ENCODE data around the gene ERBB3.
A peak's percentile ranks its signal among the peaks of the same experiment; 100 is the strongest.

The ERBB3 gene

DNA sequence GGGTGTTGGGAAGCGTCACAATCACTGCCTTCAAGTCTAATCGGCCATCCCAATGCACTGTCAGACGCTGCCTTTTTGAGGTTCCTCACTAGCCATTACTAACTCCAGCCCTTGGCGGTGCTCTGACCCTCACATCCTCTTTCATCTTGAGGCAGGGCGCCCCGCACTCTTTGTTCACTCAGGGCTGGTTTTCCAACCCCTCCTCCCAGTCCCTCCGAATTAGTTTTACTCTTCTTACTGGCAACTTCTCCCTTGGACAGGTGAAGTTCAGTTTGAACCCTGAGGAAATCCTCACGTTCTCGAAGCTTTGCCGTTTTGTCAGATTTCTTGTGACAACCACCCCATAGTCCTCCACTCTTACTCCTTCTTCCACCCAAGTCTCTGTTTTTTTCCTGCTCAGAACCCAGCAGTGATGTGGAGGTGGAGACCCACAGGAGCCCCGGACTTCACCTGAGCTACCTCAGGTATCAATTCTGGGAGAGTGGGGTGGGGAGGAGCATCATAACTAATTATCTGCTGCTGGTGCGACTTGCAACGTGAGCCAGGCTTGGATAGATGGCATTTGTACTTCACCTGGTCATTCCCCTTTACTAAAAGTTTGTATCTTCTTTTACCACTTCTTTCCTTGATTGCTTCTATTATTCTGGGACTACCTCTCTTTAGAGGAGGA is 38.9 kb downstream of the ERBB3 start:
- DNase-seq (ENCODE audit: low read depth, low spot score) = no peak
- ChIA-PET CTCF (interaction anchor here (0.8 to 12.9 kb wide), 38 partner anchors 9 to 379 kb away, joined by 3 to 311 read pairs (median 4); partner anchors contain the start of genes ANKRD52, ESYT1, MYL6 and PA2G4), POLR2A (interaction anchor here (0.5 to 4.7 kb wide), 19 partner anchors 8 to 396 kb away, joined by 3 to 49 read pairs (median 5); partner anchors contain the start of genes ANKRD52, ESYT1, MYL6 and PA2G4)
- TF ChIP-seq, protein P1, sequence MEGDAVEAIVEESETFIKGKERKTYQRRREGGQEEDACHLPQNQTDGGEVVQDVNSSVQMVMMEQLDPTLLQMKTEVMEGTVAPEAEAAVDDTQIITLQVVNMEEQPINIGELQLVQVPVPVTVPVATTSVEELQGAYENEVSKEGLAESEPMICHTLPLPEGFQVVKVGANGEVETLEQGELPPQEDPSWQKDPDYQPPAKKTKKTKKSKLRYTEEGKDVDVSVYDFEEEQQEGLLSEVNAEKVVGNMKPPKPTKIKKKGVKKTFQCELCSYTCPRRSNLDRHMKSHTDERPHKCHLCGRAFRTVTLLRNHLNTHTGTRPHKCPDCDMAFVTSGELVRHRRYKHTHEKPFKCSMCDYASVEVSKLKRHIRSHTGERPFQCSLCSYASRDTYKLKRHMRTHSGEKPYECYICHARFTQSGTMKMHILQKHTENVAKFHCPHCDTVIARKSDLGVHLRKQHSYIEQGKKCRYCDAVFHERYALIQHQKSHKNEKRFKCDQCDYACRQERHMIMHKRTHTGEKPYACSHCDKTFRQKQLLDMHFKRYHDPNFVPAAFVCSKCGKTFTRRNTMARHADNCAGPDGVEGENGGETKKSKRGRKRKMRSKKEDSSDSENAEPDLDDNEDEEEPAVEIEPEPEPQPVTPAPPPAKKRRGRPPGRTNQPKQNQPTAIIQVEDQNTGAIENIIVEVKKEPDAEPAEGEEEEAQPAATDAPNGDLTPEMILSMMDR (IDR thresholded peaks at IDR 0.05; ENCODE audit: insufficient read depth, low read length, missing control alignments) = no peak
- peak overlapping the region; percentile 81 for H3K4me3 ChIP-seq (ENCODE audit: low read depth, low read length)

DNA sequence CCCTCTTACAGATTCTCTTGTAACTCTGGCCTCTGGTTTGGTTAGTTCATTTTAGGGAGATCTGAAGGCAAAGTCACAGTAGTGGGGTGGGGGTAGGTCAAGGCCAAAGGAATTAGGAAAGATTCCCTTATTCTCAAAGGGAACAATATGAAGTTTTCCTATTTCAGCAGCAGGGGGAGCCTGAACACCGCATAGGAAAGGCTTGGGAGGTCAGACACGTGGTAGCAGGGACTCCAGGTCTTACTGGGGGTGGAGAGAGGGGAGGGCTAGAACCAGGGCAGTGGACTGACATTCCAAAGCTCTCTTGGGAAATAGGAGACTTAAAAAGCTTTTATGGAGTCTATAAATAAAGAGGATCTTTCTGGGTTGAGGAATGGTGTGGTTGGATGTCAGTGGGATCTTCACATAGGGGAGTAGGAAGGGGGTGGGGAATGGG is 39.4 kb downstream of the ERBB3 start:
- H3K4me3 ChIP-seq (ENCODE audit: low read depth, low read length) = peak overlapping the region; percentile 81
- DNase-seq (ENCODE audit: low read depth, low spot score) = peak; percentile 89
- ChIA-PET CTCF (interaction anchor here (0.6 to 12.9 kb wide), 37 partner anchors 8 to 345 kb away, joined by 3 to 311 read pairs (median 6); partner anchors contain the start of genes ANKRD52, ESYT1, MYL6 and PA2G4), POLR2A (interaction anchor here (0.7 to 3.8 kb wide), 7 partner anchors 9 to 72 kb away, joined by 3 to 24 read pairs (median 3); partner anchors contain the start of genes ESYT1, MYL6, PA2G4 and SMARCC2)
- TF ChIP-seq, protein P1 (IDR thresholded peaks at IDR 0.05; ENCODE audit: insufficient read depth, low read length, missing control alignments) = peak; percentile 69

DNA sequence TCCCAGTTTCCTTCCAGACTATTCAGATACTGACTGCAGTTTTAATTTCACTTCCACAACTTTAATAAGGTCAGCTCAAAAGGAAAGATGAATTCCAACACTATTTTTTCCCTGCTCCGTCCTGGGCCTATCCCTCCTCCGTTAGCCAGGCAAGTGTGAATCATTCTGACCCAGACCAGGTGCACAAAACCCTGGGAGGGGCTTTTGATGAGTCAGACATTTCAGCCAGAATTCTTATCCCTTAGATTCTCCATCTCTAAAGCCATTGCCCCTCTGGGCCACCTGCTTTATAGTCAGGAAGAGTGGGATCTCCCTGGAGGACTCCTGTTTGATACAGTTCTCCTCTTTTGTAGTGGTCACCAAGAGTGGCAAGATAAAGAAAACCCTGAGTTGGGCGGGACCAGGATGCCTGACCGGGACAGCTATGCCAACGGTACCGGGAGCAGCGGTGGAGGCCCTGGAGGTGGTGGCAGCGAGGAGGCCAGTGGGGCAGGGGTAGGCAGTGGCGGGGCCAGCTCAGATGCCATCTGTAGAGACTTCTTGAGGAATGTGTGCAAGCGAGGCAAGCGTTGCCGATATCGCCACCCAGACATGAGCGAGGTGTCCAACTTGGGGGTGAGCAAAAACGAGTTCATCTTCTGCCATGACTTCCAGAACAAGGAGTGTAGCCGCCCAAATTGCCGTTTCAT is 40.3 kb downstream of the ERBB3 start:
- ChIA-PET POLR2A (interaction anchor here (0.7 to 1.0 kb wide), 3 partner anchors 8 to 38 kb away, joined by 3 read pairs; partner anchors contain the start of genes ESYT1, MYL6 and PA2G4), CTCF (interaction anchor here (0.6 to 12.9 kb wide), 36 partner anchors 7 to 344 kb away, joined by 3 to 311 read pairs (median 6); partner anchors contain the start of genes ANKRD52, ESYT1, MYL6 and PA2G4)
- no peak overlapping the region for H3K4me3 ChIP-seq (ENCODE audit: low read depth, low read length)
- DNase-seq (ENCODE audit: low read depth, low spot score) = no peak
- TF ChIP-seq, protein P1 (IDR thresholded peaks at IDR 0.05; ENCODE audit: insufficient read depth, low read length, missing control alignments) = no peak

DNA sequence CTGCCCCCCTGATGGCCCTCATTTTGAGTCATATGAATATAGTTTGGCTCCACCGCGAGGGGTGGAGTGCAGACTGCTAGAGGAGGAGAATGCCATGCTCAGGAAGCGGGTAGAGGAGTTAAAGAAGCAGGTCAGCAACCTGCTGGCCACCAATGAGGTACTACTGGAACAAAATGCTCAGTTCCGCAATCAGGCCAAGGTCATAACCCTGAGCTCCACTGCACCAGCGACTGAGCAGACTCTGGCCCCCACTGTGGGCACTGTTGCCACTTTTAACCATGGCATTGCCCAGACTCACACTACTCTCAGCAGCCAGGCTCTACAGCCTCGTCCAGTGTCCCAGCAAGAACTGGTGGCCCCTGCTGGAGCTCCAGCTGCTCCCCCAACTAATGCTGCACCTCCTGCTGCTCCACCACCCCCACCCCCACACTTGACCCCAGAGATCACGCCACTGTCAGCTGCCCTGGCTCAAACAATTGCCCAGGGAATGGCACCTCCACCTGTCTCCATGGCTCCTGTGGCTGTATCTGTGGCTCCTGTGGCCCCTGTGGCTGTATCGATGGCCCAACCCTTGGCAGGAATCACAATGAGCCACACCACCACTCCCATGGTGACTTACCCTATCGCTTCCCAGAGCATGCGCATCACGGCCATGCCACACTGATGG is 41.4 kb downstream of the ERBB3 start:
- no peak for DNase-seq (ENCODE audit: low read depth, low spot score)
- TF ChIP-seq, protein P1 (IDR thresholded peaks at IDR 0.05; ENCODE audit: insufficient read depth, low read length, missing control alignments) = no peak
- CTCF ChIA-PET = interaction anchor here (0.7 to 12.9 kb wide), 4 partner anchors 60 to 100 kb away, joined by 3 to 311 read pairs (median 26); partner anchors contain the start of genes RNF41 and SMARCC2
- no peak overlapping the region for H3K4me3 ChIP-seq (ENCODE audit: low read depth, low read length)
- POLR2A ChIA-PET = no interaction called here

DNA sequence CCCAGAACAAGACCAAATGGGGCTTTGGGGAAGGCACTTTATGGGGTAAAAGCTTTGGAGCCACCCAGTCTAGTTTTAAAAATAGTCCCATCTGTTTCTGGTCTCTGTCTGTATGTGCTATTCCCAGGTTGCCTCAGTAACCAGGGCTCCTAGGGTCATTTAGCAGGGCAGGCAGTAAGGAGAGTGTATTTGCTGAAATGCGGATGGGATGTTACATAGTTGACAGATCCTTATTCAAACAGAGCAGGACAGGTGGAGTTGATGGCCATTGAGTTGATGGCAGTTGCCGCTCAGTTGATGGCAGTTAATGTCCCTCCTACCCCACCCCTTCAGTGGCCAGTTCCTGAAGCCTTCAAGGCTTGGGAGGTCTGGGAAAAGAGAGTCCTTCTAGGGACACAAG is 42.7 kb downstream of the ERBB3 start:
- CTCF ChIA-PET = interaction anchor here (0.9 to 12.9 kb wide), 3 partner anchors 16 to 100 kb away, joined by 3 to 311 read pairs (median 6); partner anchors contain the start of genes RNF41 and SMARCC2
- POLR2A ChIA-PET = interaction anchor here (0.5 kb wide), 1 partner anchor 40 kb away, joined by 5 read pairs; no protein-coding TSS in a partner anchor
- TF ChIP-seq, protein P1 (IDR thresholded peaks at IDR 0.05; ENCODE audit: insufficient read depth, low read length, missing control alignments) = no peak
- H3K4me3 ChIP-seq (ENCODE audit: low read depth, low read length) = no peak overlapping the region
- no peak for DNase-seq (ENCODE audit: low read depth, low spot score)
